Measurements from ENCODE around the gene PSIP1. TPM values are rescaled to one million over a fixed set of nuclear protein-coding genes. Genes with fewer than 3 reads are reported as not detected.

Gene PSIP1
- polyA plus RNA-seq, 3 donors, result 14.7 to 20.2 (median 19.8) TPM

DNA sequence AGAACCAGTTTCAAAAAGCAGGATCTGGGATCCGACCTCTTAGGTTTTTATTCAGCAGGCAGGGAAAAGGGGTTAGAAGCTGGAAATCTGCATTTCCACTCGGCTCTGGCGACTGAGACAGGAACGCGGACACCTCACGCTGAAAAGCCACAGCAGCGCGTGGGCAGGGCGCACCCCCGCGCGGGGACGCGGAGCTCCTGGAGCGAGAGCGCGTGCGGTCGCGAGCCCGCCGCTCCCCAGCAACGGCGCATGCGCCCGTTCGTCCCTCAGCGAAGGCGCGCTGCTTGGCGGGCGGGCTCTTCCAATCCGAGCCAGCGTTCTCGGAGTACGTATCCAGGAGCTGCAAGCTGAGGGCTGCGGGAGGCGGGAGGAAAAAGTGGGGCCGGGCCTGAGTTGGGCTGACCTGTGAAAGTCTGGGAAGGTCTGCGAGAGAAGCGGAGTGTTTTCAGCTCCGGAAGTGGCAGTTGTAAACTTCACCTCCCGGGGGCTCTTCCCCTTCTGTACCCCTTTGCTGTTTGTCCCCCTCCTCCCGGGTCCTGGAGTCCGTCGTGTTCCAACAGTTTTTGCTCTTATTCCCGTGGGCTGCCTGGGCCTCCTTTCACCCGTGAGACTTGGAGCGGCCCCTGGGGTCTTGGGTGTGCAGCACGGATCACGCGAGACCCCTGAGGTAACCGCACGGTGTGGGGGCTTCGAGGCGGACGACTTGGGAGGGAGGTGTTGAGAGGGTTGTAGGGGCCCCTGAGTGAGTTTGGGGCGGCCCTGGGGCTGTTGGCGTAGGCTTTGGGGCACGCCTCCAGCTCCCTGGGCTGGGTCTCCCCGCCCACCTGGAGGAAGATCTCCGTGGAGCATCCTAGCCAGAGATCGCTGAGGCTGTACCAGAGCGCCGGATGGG lies 42.1 kb upstream of the PSIP1 start, which contains the start of gene CCDC171:
TSS of gene CCDC171 (plus strand) at position 408 of the 892 bp plus-strand sequence. CDS start 11,046 bp downstream, outside the sequence.
- peak within 1 kb of the TSS in 5 of 7 donors; percentile 53 to 88 (median 62) for H3K27ac Mint-ChIP-seq
- peak within 1 kb of the TSS; percentile 58 for H3K9ac ChIP-seq (ENCODE audit: insufficient read depth, low read length, poor library complexity, severe bottlenecking)
- H3K79me2 ChIP-seq (ENCODE audit: insufficient read depth, low read length), result no peaks in the 10 kb centered on the region
- peak within 1 kb of the TSS; percentile 68 to 87 (median 71) for H3K4me3 ChIP-seq (replicated peaks in 1 of 3; ENCODE audit: low read depth in 2 of 3, low read length in 3 of 3)
- no peaks in the 10 kb centered on the region for H3K36me3 Mint-ChIP-seq
- peak within 1 kb of the TSS; percentile 92 to 95 for H3K4me3 Mint-ChIP-seq
- H3K27me3 ChIP-seq (ENCODE audit: control insufficient read depth in 2 of 2, insufficient read depth in 2 of 2, low read length in 2 of 2), result peaks cover 0 to 4% of the 10 kb centered on the region in 2 donors
- H3K9me3 ChIP-seq (replicated peaks in 1 of 2; ENCODE audit: control insufficient read depth in 1 of 2, insufficient read depth in 1 of 2, low read length in 2 of 2), result no peaks in the 10 kb centered on the region
- H3K4me1 ChIP-seq (ENCODE audit: control insufficient read depth in 1 of 2, insufficient read depth in 2 of 2, low read length in 2 of 2), result peaks cover 18 to 25% of the 10 kb centered on the region in 2 donors
- H3K27me3 Mint-ChIP-seq (ENCODE audit: low read depth in 3 of 3), result peaks cover 1 to 13% (median 10%) of the 10 kb centered on the region in 3 donors
- no peaks in the 10 kb centered on the region for H3K36me3 ChIP-seq (replicated peaks in 1 of 2; ENCODE audit: control insufficient read depth in 1 of 2, insufficient read depth in 2 of 2, low read length in 2 of 2)
- H4K20me1 ChIP-seq (ENCODE audit: insufficient read depth, low read length), result no peaks in the 10 kb centered on the region
- H2AFZ ChIP-seq (ENCODE audit: insufficient read depth, low read depth, low read length, poor library complexity, severe bottlenecking), result peak within 1 kb of the TSS; percentile 99
- under 1% methylated on average over 61 of the region's 65 CpGs for WGBS (ENCODE audit: insufficient coverage)
- intact Hi-C loops (cut with micrococcal nuclease), result loop anchor here (5.0 to 10.0 kb wide), 2 partner anchors 41 to 62 kb away; partner anchors contain the start of gene PSIP1 (in 2 of the 2)
- peak within 1 kb of the TSS; percentile 100 for H3K4me2 ChIP-seq (replicated peaks; ENCODE audit: extremely low read depth, low read length, poor library complexity, severe bottlenecking)
- TF ChIP-seq, protein P1, sequence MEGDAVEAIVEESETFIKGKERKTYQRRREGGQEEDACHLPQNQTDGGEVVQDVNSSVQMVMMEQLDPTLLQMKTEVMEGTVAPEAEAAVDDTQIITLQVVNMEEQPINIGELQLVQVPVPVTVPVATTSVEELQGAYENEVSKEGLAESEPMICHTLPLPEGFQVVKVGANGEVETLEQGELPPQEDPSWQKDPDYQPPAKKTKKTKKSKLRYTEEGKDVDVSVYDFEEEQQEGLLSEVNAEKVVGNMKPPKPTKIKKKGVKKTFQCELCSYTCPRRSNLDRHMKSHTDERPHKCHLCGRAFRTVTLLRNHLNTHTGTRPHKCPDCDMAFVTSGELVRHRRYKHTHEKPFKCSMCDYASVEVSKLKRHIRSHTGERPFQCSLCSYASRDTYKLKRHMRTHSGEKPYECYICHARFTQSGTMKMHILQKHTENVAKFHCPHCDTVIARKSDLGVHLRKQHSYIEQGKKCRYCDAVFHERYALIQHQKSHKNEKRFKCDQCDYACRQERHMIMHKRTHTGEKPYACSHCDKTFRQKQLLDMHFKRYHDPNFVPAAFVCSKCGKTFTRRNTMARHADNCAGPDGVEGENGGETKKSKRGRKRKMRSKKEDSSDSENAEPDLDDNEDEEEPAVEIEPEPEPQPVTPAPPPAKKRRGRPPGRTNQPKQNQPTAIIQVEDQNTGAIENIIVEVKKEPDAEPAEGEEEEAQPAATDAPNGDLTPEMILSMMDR (IDR thresholded peaks at IDR 0.05), result no peak
- peaks cover 23% of the 10 kb centered on the region for H3K4me1 Mint-ChIP-seq
- H3K27ac ChIP-seq (ENCODE audit: low read depth in 1 of 2, low read length in 2 of 2), result peak within 1 kb of the TSS in 1 of 2 donors; percentile 56
- peak; percentile 85 to 88 (median 85) for DNase-seq
- H3K9me3 Mint-ChIP-seq, result peaks cover 0 to 4% (median 0%) of the 10 kb centered on the region in 7 donors

DNA sequence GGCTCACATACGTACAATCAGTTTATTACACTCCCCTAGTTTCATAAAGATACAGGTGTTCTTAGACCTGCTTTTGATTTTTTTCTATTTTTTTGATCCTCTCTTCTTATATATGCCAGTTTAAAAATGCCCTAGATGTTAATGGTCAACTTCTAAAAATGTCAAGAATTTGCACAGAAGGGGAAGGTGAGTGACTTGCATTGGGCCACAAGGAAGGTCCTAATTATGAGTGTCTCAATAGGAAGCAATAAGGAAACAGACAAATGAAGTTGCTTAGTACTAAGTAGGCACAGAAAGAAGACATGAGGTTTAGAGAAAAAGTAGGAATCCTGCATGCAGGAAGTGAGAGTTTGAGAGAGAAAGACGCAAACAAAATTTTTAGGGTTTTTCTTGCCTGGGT lies 38.8 kb upstream of the PSIP1 start:
- peaks cover 0 to 4% of the 10 kb centered on the region in 2 donors for H3K27me3 ChIP-seq (ENCODE audit: control insufficient read depth in 2 of 2, insufficient read depth in 2 of 2, low read length in 2 of 2)
- H3K27ac Mint-ChIP-seq, result no peak overlapping the region
- 67% methylated on average over 1 of the region's 2 CpGs for WGBS (ENCODE audit: insufficient coverage)
- H3K79me2 ChIP-seq (ENCODE audit: insufficient read depth, low read length), result no peaks in the 10 kb centered on the region
- H4K20me1 ChIP-seq (ENCODE audit: insufficient read depth, low read length), result no peaks in the 10 kb centered on the region
- no peak overlapping the region for H3K27ac ChIP-seq (ENCODE audit: low read depth in 1 of 2, low read length in 2 of 2)
- H3K27me3 Mint-ChIP-seq (ENCODE audit: low read depth in 3 of 3), result peaks cover 1 to 15% (median 10%) of the 10 kb centered on the region in 3 donors
- H3K4me2 ChIP-seq (replicated peaks; ENCODE audit: extremely low read depth, low read length, poor library complexity, severe bottlenecking), result no peak overlapping the region
- no peak overlapping the region for H2AFZ ChIP-seq (ENCODE audit: insufficient read depth, low read depth, low read length, poor library complexity, severe bottlenecking)
- H3K9me3 Mint-ChIP-seq, result no peaks in the 10 kb centered on the region
- H3K4me3 Mint-ChIP-seq, result no peak overlapping the region
- intact Hi-C loops (cut with micrococcal nuclease), result loop anchor here (5.0 to 10.0 kb wide), 2 partner anchors 37 to 65 kb away; partner anchors contain the start of gene PSIP1 (in 2 of the 2)
- peaks cover 23% of the 10 kb centered on the region for H3K4me1 Mint-ChIP-seq
- no peaks in the 10 kb centered on the region for H3K36me3 Mint-ChIP-seq
- H3K9me3 ChIP-seq (replicated peaks in 1 of 2; ENCODE audit: control insufficient read depth in 1 of 2, insufficient read depth in 1 of 2, low read length in 2 of 2), result no peaks in the 10 kb centered on the region
- TF ChIP-seq, protein P1 (IDR thresholded peaks at IDR 0.05), result no peak
- H3K4me1 ChIP-seq (ENCODE audit: control insufficient read depth in 1 of 2, insufficient read depth in 2 of 2, low read length in 2 of 2), result peaks cover 18 to 25% of the 10 kb centered on the region in 2 donors
- no peak for DNase-seq
- no peaks in the 10 kb centered on the region for H3K36me3 ChIP-seq (replicated peaks in 1 of 2; ENCODE audit: control insufficient read depth in 1 of 2, insufficient read depth in 2 of 2, low read length in 2 of 2)
- no peak overlapping the region for H3K4me3 ChIP-seq (replicated peaks in 1 of 3; ENCODE audit: low read depth in 2 of 3, low read length in 3 of 3)
- no peak overlapping the region for H3K9ac ChIP-seq (ENCODE audit: insufficient read depth, low read length, poor library complexity, severe bottlenecking)

Measured in CD14-positive monocyte (primary cell).